Spinal cord (tissue), 10 donors: Measurements from ENCODE around the gene PLXNB3. TPM values are rescaled to one million over a fixed set of nuclear protein-coding genes. Genes with fewer than 3 reads are reported as not detected.
"Not testable (repeated sequence)": the region's sequence is repeated elsewhere in the genome, so short reads cannot be mapped to it uniquely, and the experiment has no call there.

Experiments
- DNase-seq, 6 donors: peaks; one replicate each; pipeline versions ENCODE4 v3.0.0 to v3.0.0-alpha.2; 2013 to 2015; ENCODE audit warnings: low spot score in 6 of 6, low read depth in 4 of 6
- H3K27ac ChIP-seq: one replicate; pipeline ENCODE4 v1.5.1; 2013; ENCODE audit warnings: low read depth, low read length, control low read depth
- H3K27me3 ChIP-seq: one replicate; pipeline ENCODE4 v1.6.1; 2013; ENCODE audit warnings: low read length; ENCODE audit not compliant: control insufficient read depth, insufficient read depth
- H3K36me3 ChIP-seq: one replicate; pipeline ENCODE4 v1.6.1; 2013; ENCODE audit warnings: low read length; ENCODE audit not compliant: control insufficient read depth, insufficient read depth
- H3K4me1 ChIP-seq: one replicate; pipeline ENCODE4 v1.6.1; 2013; ENCODE audit warnings: low read length; ENCODE audit not compliant: control insufficient read depth, insufficient read depth
- H3K4me3 ChIP-seq: one replicate; pipeline ENCODE4 v1.5.1; 2013; ENCODE audit warnings: low read depth, low read length, control low read depth
- H3K9me3 ChIP-seq: one replicate; pipeline ENCODE4 v1.6.1; 2013; ENCODE audit warnings: low read length; ENCODE audit not compliant: control insufficient read depth, insufficient read depth
- WGBS: methylation state at CpG from one replicate; pipeline ENCODE4 v1.1.5; 2013; ENCODE audit warnings: missing lambda C conversion rate; ENCODE audit not compliant: insufficient coverage; 5-methylcytosine and 5-hydroxymethylcytosine counted together
- polyA plus RNA-seq, 2 donors: library from polyadenylated mRNA; unstranded; fragments of 120-200 nt; gene quantifications; one replicate each; pipeline ENCODE4 v1.2.1, GENCODE V29; 2013; ENCODE audit not compliant: insufficient read length in 2 of 2
- total RNA-seq, 2 donors: library from RNA; depleted of rRNA in 1 of 2; stranded (reverse); fragments of 120-200 nt in 1 of 2; fragments of >200 nt in 1 of 2; gene quantifications; one replicate each; pipeline versions ENCODE4 v1.2.3 to v1.2.4, GENCODE V29; 2013 to 2014
- donor health status: healthy.

The PLXNB3 gene
- total and polyA plus RNA-seq, 4 donors, result 14.6 to 136 (median 76.7) TPM

- Histone ChIP-seq H3K27me3 (no peaks in the 10 kb centered on the region), H3K9me3 (no peaks in the 10 kb centered on the region), H3K4me3 (peak overlapping the region; percentile 41), H3K36me3 (peaks cover 22% of the 10 kb centered on the region), H3K27ac (peak overlapping the region; percentile 61), H3K4me1 (peaks cover 58% of the 10 kb centered on the region)
- DNase-seq, result peak in 1 of 6 donors; percentile 1
- 79% methylated on average over 55 of the region's 55 CpGs for WGBS
Observed at GRCh38 chrX:153725039-153725831, 38.8 kb upstream of the PLXNB3 start.

DNA sequence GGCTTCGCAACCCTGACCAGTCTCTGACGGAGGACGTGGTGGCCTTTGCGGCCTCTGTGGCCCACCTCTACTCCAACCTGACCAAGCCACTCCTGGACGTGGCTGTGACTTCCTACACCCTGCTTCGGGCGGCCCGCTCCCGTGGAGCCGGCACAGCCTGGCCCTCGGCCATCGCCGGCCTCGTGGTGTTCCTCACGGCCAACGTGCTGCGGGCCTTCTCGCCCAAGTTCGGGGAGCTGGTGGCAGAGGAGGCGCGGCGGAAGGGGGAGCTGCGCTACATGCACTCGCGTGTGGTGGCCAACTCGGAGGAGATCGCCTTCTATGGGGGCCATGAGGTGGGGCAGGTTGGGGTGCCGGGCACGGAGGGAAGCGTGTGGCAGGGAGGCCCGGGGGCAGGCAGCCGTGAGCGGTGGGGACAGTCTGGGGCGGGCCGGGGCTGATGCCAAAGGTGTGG lies 38.2 kb upstream of the PLXNB3 start:
- peaks cover 58% of the 10 kb centered on the region for H3K4me1 ChIP-seq
- H3K4me3 ChIP-seq, result no peak overlapping the region
- no peak for DNase-seq
- no peaks in the 10 kb centered on the region for H3K9me3 ChIP-seq
- peak overlapping the region; percentile 72 for H3K27ac ChIP-seq
- 90% methylated on average over 29 of the region's 35 CpGs for WGBS
- H3K36me3 ChIP-seq, result peaks cover 17% of the 10 kb centered on the region
- no peaks in the 10 kb centered on the region for H3K27me3 ChIP-seq

- Histone ChIP-seq H3K4me1 (peaks cover 58% of the 10 kb centered on the region), H3K27ac (peak overlapping the region; percentile 72), H3K27me3 (no peaks in the 10 kb centered on the region), H3K9me3 (no peaks in the 10 kb centered on the region), H3K36me3 (peaks cover 15% of the 10 kb centered on the region), H3K4me3 (no peak overlapping the region)
- DNase-seq, result peak in 1 of 6 donors; percentile 9
- WGBS, result 45% methylated on average over 33 of the region's 35 CpGs
Observed at GRCh38 chrX:153726286-153727122, 37.5 kb upstream of the PLXNB3 start.

GRCh38 chrX:153727123-153727931 lies 36.7 kb upstream of the PLXNB3 start:
- Histone ChIP-seq H3K27ac (peak overlapping the region; percentile 73), H3K4me3 (no peak overlapping the region), H3K9me3 (no peaks in the 10 kb centered on the region), H3K4me1 (peaks cover 58% of the 10 kb centered on the region), H3K36me3 (peaks cover 16% of the 10 kb centered on the region), H3K27me3 (no peaks in the 10 kb centered on the region)
- 54% methylated on average over 23 of the region's 23 CpGs for WGBS
- DNase-seq, result peak in 3 of 6 donors; percentile 44 to 92 (median 80)

GRCh38 chrX:153728095-153728494 lies 36.0 kb upstream of the PLXNB3 start:
- 74% methylated on average over 3 of the region's 6 CpGs for WGBS

DNA sequence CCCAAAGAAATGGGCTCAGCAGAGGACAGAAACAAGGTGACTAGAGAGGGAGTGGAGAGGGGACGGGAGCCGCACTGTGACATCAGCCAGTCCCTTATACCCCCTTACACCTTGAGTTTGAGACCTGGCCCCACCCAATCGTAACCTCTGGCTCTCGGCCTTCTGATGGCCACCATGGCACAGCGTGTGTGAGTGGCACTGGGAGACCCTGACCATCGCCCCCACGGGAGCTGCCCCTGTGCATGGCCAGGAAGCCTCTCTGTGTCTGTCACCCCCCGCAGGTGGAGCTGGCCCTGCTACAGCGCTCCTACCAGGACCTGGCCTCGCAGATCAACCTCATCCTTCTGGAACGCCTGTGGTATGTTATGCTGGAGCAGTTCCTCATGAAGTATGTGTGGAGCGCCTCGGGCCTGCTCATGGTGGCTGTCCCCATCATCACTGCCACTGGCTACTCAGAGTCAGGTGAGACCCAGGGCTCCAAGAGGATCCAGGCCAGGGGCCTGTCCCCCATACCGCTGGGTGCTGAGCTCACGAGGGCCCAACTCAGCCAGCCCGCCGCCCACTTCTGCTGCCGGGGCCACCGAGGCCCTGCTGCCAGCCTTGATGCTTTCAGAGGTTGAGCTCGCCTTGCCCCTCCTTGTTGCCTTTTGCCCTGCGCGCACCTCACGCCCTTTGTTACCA lies 35.0 kb upstream of the PLXNB3 start:
- peaks cover 48% of the 10 kb centered on the region for H3K4me1 ChIP-seq
- peaks cover 22% of the 10 kb centered on the region for H3K36me3 ChIP-seq
- DNase-seq, result no peak
- no peaks in the 10 kb centered on the region for H3K9me3 ChIP-seq
- H3K27me3 ChIP-seq, result no peaks in the 10 kb centered on the region
- H3K27ac ChIP-seq, result no peak overlapping the region
- no peak overlapping the region for H3K4me3 ChIP-seq
- WGBS, result 86% methylated on average over 19 of the region's 23 CpGs

More at GRCh38 chrX:153728095-153728494, 36.0 kb upstream of the PLXNB3 start:
- H3K4me1 ChIP-seq, result peaks cover 52% of the 10 kb centered on the region
- no peaks in the 10 kb centered on the region for H3K27me3 ChIP-seq
- no peaks in the 10 kb centered on the region for H3K9me3 ChIP-seq
- peaks cover 19% of the 10 kb centered on the region for H3K36me3 ChIP-seq
- H3K4me3 ChIP-seq, result no peak overlapping the region
- DNase-seq, result no peak
- no peak overlapping the region for H3K27ac ChIP-seq

GRCh38 chrX:153730115-153730514 lies 33.9 kb upstream of the PLXNB3 start:
- Histone ChIP-seq H3K36me3 (peaks cover 22% of the 10 kb centered on the region), H3K4me1 (peaks cover 42% of the 10 kb centered on the region)
- not testable (repeated sequence) for H3K27me3 ChIP-seq, H3K9me3 ChIP-seq, H3K27ac ChIP-seq, DNase-seq, H3K4me3 ChIP-seq
- 79% methylated on average over 22 of the region's 23 CpGs for WGBS

GRCh38 chrX:153731117-153731844 lies 32.8 kb upstream of the PLXNB3 start:
- H3K4me1 ChIP-seq, result peaks cover 31% of the 10 kb centered on the region
- H3K36me3 ChIP-seq, result peaks cover 26% of the 10 kb centered on the region
- no peak for DNase-seq
- 79% methylated on average over 3 of the region's 6 CpGs for WGBS
- no peak overlapping the region for H3K4me3 ChIP-seq
- H3K9me3 ChIP-seq, result no peaks in the 10 kb centered on the region
- H3K27me3 ChIP-seq, result no peaks in the 10 kb centered on the region
- H3K27ac ChIP-seq, result no peak overlapping the region
